GM18907 (cell line): Measurements from ENCODE around the gene GULP1.
A peak's percentile ranks its signal among the peaks of the same experiment; 100 is the strongest.
"Not testable (repeated sequence)": the region's sequence is repeated elsewhere in the genome, so short reads cannot be mapped to it uniquely, and the experiment has no call there.

Source experiments
- ATAC-seq: cut with Tn5 transposase; IDR thresholded peaks from one replicate; pipeline ENCODE4 v1.9.1; 2021; ENCODE audit warnings: mild to moderate bottlenecking, moderate library complexity; ENCODE audit not compliant: unreplicated experiment

Gene GULP1

GRCh38 chr2:188291617-188292347 is at the start of gene GULP1:
GULP1 (plus strand) TSS chr2:188291874; CDS start chr2:188477703, 185,829 bp downstream.
- peak; percentile 59 for ATAC-seq

GRCh38 chr2:188243381-188243780 is 48.3 kb upstream of the GULP1 start:
- no peak for ATAC-seq

GRCh38 chr2:188244383-188244782 is 47.3 kb upstream of the GULP1 start:
- ATAC-seq, result no peak

- no peak for ATAC-seq
Measured at GRCh38 chr2:188245230-188245629, 46.4 kb upstream of the GULP1 start.

GRCh38 chr2:188248513-188248912 is 43.2 kb upstream of the GULP1 start:
- ATAC-seq, result no peak

- ATAC-seq, result no peak
Measured at GRCh38 chr2:188251034-188251433, 40.6 kb upstream of the GULP1 start.

GRCh38 chr2:188256420-188256819 is 35.3 kb upstream of the GULP1 start:
- ATAC-seq, result no peak

GRCh38 chr2:188265315-188265714 is 26.4 kb upstream of the GULP1 start:
- no peak for ATAC-seq

GRCh38 chr2:188267776-188268175 is 23.9 kb upstream of the GULP1 start:
- no peak for ATAC-seq

GRCh38 chr2:188269004-188269403 is 22.7 kb upstream of the GULP1 start:
- ATAC-seq, result no peak

GRCh38 chr2:188272121-188272520 is 19.6 kb upstream of the GULP1 start:
- no peak for ATAC-seq

GRCh38 chr2:188274274-188274673 is 17.4 kb upstream of the GULP1 start:
- no peak for ATAC-seq

- no peak for ATAC-seq
Measured at GRCh38 chr2:188276255-188276654, 15.4 kb upstream of the GULP1 start.

GRCh38 chr2:188277786-188278185 is 13.9 kb upstream of the GULP1 start:
- no peak for ATAC-seq

GRCh38 chr2:188278388-188279092 is 13.1 kb upstream of the GULP1 start:
- no peak for ATAC-seq

GRCh38 chr2:188279093-188279445 is 12.6 kb upstream of the GULP1 start:
- ATAC-seq, result no peak

- no peak for ATAC-seq
Measured at GRCh38 chr2:188280811-188281222, 10.9 kb upstream of the GULP1 start.

- ATAC-seq, result no peak
Measured at GRCh38 chr2:188282907-188283306, 8.8 kb upstream of the GULP1 start.

- not testable (repeated sequence) for ATAC-seq
Measured at GRCh38 chr2:188284251-188284650, 7.4 kb upstream of the GULP1 start.

- no peak for ATAC-seq
Measured at GRCh38 chr2:188285049-188285448, 6.6 kb upstream of the GULP1 start.

- no peak for ATAC-seq
Measured at GRCh38 chr2:188285774-188286173, 5.9 kb upstream of the GULP1 start.

GRCh38 chr2:188291142-188291616 is 495 bp upstream of the GULP1 start:
- ATAC-seq, result no peak
